ENCODE measurements around the gene KIFC3. TPM values are rescaled to one million over a fixed set of nuclear protein-coding genes. Genes with fewer than 3 reads are reported as not detected.

KIFC3 gene
- total and polyA plus RNA-seq, 2 of the 13 experiments (the other 11 are each of a cell fraction or from before 2014, with no cell fraction given): 42.1 to 45.3 TPM

- TF ChIP-seq MLLT10 (CRISPR knock-in tag; IDR thresholded peaks at IDR 0.05) (no peak), STAT6 (CRISPR knock-in tag; IDR thresholded peaks at IDR 0.05; ENCODE audit: borderline replicate concordance) (0 out of 2 replicates have a peak, but pooled peaks have one; percentile 72), ZNF580 (CRISPR knock-in tag; IDR thresholded peaks at IDR 0.05; ENCODE audit: borderline replicate concordance, low read depth) (no peak), ZSCAN22 (CRISPR knock-in tag; IDR thresholded peaks at IDR 0.05) (no peak), KDM4B (CRISPR knock-in tag; IDR thresholded peaks at IDR 0.05) (no peak), ZNF766 (CRISPR knock-in tag; IDR thresholded peaks at IDR 0.05; ENCODE audit: borderline replicate concordance) (0 out of 2 replicates have a peak, but pooled peaks have one; percentile 29), ZBTB37 (CRISPR knock-in tag; IDR thresholded peaks at IDR 0.05) (no peak), ATF3 (CRISPR knock-in tag; IDR thresholded peaks at IDR 0.05) (peak; percentile 87), ZMYM2 (CRISPR knock-in tag; IDR thresholded peaks at IDR 0.05) (no peak), CEBPG (CRISPR knock-in tag; IDR thresholded peaks at IDR 0.05) (peak; percentile 52; the same call in 1 of the 2 replicates), ZFP36 (IDR thresholded peaks at IDR 0.05; ENCODE audit: borderline replicate concordance, low read depth, low read length, partially characterized antibody) (no peak), CBX5 (CRISPR knock-in tag; IDR thresholded peaks at IDR 0.05; ENCODE audit: borderline replicate concordance) (peak; percentile 14; the same call in 1 of the 2 replicates), ZNF782 (CRISPR knock-in tag; IDR thresholded peaks at IDR 0.05; ENCODE audit: borderline replicate concordance) (no peak), ZNF780A (CRISPR knock-in tag; IDR thresholded peaks at IDR 0.05) (no peak), CEBPZ (IDR thresholded peaks at IDR 0.05; ENCODE audit: low read length) (no peak), PAWR (CRISPR knock-in tag; IDR thresholded peaks at IDR 0.05; ENCODE audit: borderline replicate concordance) (no peak), ZNF574 (CRISPR knock-in tag; IDR thresholded peaks at IDR 0.05) (no peak; the same call in none of the 2 replicates)
Observed at GRCh38 chr16:57736419-57737351, 65.6 kb downstream of the KIFC3 start (continued).

All from HepG2 (cell line).